ENCODE data around the gene NEUROG1.

- TF ChIP-seq ZNF76 (tag by site-specific recombination; IDR thresholded peaks at IDR 0.05; ENCODE audit: borderline replicate concordance, low read depth) (no peak), REST (tag by site-specific recombination; IDR thresholded peaks at IDR 0.05) (no peak)
Observed at GRCh38 chr5:135505973-135506372, 29.8 kb downstream of the NEUROG1 start.

All from HEK293 (cell line).